AG10803 (cell line): ENCODE data around the gene ZMYM2.

Source experiments
- DNase-seq: peaks from one replicate; pipeline ENCODE4 v3.0.0; 2010; ENCODE audit warnings: low read depth
- H3K4me3 ChIP-seq: 2 replicates; pipeline ENCODE4 v1.5.1; 2011; ENCODE audit warnings: mild to moderate bottlenecking, low read length, control low read depth
- CTCF ChIP-seq: conservative IDR thresholded peaks from 2 replicates; pipeline ENCODE4 v1.5.1; 2011; ENCODE audit warnings: mild to moderate bottlenecking, low read length, control low read depth, inconsistent platforms

The ZMYM2 gene

GRCh38 chr13:19955873-19956559 lies 2.5 kb upstream of the ZMYM2 start:
- no peak for TF ChIP-seq CTCF
- DNase-seq = no peak

GRCh38 chr13:19957320-19958154 lies 990 bp upstream of the ZMYM2 start:
- peak overlapping the region; percentile 52 for H3K4me3 ChIP-seq
- DNase-seq = peak; percentile 66
- TF ChIP-seq CTCF = peak; percentile 60

More at GRCh38 chr13:19955873-19956559, 2.5 kb upstream of the ZMYM2 start:
- no peak overlapping the region for H3K4me3 ChIP-seq

- peak; percentile 52 for DNase-seq
- TF ChIP-seq CTCF = peak; percentile 14; the same call in 1 of the 2 replicates
- peak overlapping the region; percentile 90 for H3K4me3 ChIP-seq
Measured at GRCh38 chr13:19959141-19959830, 759 bp downstream of the ZMYM2 start.

GRCh38 chr13:19959831-19960652 lies 1.5 kb downstream of the ZMYM2 start:
- DNase-seq = peak; percentile 89
- H3K4me3 ChIP-seq = peak overlapping the region; percentile 90
- peak; percentile 90 for TF ChIP-seq CTCF

- DNase-seq = no peak
- no peak for TF ChIP-seq CTCF
- H3K4me3 ChIP-seq = peak overlapping the region; percentile 90
Measured at GRCh38 chr13:19960653-19960976, 2.1 kb downstream of the ZMYM2 start.

GRCh38 chr13:19961489-19961888 lies 3.0 kb downstream of the ZMYM2 start:
- no peak for DNase-seq
- no peak overlapping the region for H3K4me3 ChIP-seq
- TF ChIP-seq CTCF = no peak
